Skeletal muscle satellite cell (primary cell): ENCODE measurements around the gene CACNA1S.

ENCODE experiments used
- H3K27me3 ChIP-seq: 2 replicates; pipeline ENCODE4 v1.7.0; 2013; ENCODE audit warnings: low read length; ENCODE audit not compliant: control insufficient read depth, insufficient read depth
- H3K36me3 ChIP-seq: 2 replicates; pipeline ENCODE4 v1.7.0; 2013; ENCODE audit warnings: mild to moderate bottlenecking, control low read depth, low read length; ENCODE audit not compliant: insufficient read depth
- H3K4me1 ChIP-seq: 2 replicates; pipeline ENCODE4 v1.7.0; 2013; ENCODE audit warnings: low read length; ENCODE audit not compliant: control insufficient read depth, insufficient read depth
- H3K4me2 ChIP-seq: 2 replicates; pipeline ENCODE4 v1.7.0; 2013; ENCODE audit warnings: mild to moderate bottlenecking, low read length
- H3K4me3 ChIP-seq: 2 replicates; pipeline ENCODE4 v1.7.0; 2013; ENCODE audit warnings: low read length
- H3K9ac ChIP-seq: 2 replicates; pipeline ENCODE4 v1.7.0; 2013; ENCODE audit warnings: mild to moderate bottlenecking, low read depth, low read length, moderate library complexity
- H3K9me3 ChIP-seq: replicated peaks from 2 replicates; pipeline ENCODE4 v1.7.0; 2013; ENCODE audit warnings: mild to moderate bottlenecking, control low read depth, low read length

The CACNA1S gene

DNA sequence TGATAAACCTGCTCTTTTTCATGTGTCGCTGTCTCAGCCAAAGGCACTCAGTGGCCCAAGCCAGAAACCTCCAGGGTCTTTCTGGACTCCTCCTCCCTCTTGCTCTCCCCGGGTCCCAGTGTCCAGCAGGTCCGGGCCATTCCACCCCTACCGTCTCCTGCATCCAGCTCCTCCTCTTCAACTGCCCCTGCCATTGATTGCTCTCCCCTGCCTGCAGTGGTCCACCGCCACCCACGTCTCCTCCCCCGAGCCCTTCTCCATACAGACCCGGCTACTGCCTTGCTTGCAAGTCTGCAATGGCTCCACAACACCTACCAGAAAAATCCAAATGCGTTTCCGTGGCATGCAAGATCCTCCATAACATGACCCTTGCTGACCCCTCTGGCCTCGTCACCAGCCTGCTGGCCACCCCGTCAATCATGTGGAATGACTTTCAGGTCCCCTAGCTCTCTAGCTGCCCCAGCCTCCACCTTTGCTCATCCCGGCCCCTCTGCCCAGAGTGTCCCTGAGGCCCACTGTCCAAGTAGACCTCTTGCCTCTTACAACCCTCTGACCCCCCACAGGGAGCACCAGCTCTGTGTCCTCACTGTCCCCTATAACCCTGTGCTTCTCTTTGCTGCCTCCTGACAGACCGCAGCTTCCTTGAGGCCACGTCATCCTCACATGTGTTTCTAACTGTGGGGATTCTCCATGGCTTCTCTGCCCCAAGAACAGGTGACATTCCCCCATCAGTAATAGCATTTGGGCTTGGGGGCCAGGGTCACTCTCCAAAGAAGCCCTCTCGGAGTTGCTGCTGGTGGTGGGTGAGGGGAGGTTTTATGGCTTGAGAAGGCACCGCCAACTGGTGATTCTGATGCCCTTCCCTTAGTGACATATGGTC, 15.0 kb downstream of the CACNA1S start:
- no peaks in the 10 kb centered on the region for H3K36me3 ChIP-seq
- no peaks in the 10 kb centered on the region for H3K9me3 ChIP-seq
- no peak overlapping the region for H3K4me2 ChIP-seq
- H3K4me1 ChIP-seq: peaks cover 8% of the 10 kb centered on the region
- H3K27me3 ChIP-seq: peaks cover 63% of the 10 kb centered on the region
- H3K9ac ChIP-seq: no peak overlapping the region
- no peak overlapping the region for H3K4me3 ChIP-seq

DNA sequence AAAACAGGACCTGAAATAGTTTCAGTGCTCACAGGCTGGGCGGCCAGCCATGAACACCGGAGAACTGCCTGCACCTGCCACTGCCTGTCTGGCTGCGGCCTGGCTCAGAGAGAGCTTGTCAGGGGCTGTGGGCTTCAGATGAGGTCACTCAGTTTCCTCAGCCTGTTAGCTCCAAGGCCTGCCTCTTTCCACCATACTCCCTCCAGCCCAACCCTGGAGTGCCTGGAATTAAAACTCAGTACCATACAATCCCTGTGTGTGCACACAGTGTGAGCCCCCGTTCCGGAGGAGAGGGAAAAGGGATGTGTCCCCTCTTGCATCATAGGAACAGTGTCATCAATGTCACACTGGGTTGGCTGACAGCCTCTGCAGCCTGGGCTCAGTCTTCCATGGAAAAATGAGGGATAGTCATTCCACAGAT, 16.2 kb downstream of the CACNA1S start:
- no peak overlapping the region for H3K4me2 ChIP-seq
- peaks cover 72% of the 10 kb centered on the region for H3K27me3 ChIP-seq
- no peaks in the 10 kb centered on the region for H3K9me3 ChIP-seq
- peaks cover 8% of the 10 kb centered on the region for H3K4me1 ChIP-seq
- no peaks in the 10 kb centered on the region for H3K36me3 ChIP-seq
- no peak overlapping the region for H3K4me3 ChIP-seq
- no peak overlapping the region for H3K9ac ChIP-seq

DNA sequence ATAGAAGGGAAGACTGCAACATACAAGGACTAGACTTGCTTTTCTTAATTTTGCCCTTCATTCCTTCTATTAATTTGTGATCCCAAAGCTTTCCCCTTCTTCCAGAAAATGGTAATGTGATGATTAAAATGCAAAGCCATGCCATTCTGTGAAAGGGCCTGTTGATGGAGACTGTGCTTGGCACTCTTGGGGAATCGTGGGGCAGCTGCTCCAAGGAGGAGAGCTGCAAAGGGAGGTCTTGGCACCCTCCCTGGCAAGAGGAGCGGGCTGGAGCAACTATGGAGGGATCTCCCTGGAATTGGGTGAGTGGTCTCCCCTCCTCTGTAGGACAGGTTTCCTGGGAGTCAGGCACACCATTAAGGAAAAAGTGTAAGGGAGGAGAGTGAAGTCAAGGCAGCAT, 16.6 kb downstream of the CACNA1S start:
- Histone ChIP-seq H3K27me3 (peaks cover 73% of the 10 kb centered on the region), H3K4me2 (no peak overlapping the region), H3K9me3 (no peaks in the 10 kb centered on the region), H3K4me1 (peaks cover 8% of the 10 kb centered on the region), H3K4me3 (no peak overlapping the region), H3K36me3 (no peaks in the 10 kb centered on the region), H3K9ac (no peak overlapping the region)

DNA sequence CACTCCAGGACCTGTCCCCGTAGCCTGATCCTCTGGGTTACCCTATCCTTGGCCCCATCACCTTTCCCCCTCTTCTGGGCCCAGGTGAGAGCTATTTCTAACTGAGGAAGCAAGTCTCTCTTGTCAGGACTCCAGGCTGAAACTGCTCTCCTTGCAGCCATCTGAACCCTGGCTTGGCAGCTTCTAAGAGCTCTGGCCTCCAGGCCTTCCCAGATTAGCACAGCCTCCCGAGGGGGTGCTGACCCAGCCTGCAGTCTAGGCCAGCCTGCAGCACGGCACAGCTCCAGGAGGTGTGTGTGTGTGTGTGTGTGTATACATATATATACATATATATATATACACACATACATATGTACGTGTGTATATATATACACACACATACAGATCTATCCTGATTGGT, 17.4 kb downstream of the CACNA1S start:
- Histone ChIP-seq H3K27me3 (peaks cover 73% of the 10 kb centered on the region), H3K4me2 (no peak overlapping the region), H3K4me3 (no peak overlapping the region), H3K9ac (no peak overlapping the region), H3K36me3 (no peaks in the 10 kb centered on the region), H3K4me1 (peaks cover 8% of the 10 kb centered on the region), H3K9me3 (no peaks in the 10 kb centered on the region)

DNA sequence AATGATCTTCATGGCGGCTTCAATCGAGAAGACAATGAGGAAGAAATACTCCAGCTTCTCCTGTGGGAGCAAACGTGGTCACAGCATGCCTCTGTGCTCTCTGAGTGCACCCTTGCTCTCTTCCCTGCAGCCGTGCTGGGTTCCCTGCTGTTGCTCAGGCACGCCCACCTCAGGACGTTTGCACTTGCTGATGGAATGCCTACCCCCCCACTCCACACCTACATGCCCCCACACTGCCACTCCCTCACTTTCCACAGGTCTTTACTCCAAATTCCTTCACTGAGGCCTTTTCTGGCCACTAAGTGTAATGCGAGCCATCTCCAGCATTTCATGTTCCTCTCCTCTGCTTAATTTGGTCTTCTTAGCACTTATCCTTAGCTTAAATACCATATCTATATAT, 18.3 kb downstream of the CACNA1S start:
- H3K36me3 ChIP-seq: no peaks in the 10 kb centered on the region
- no peak overlapping the region for H3K4me3 ChIP-seq
- H3K4me1 ChIP-seq: peaks cover 8% of the 10 kb centered on the region
- no peak overlapping the region for H3K4me2 ChIP-seq
- no peak overlapping the region for H3K9ac ChIP-seq
- no peaks in the 10 kb centered on the region for H3K9me3 ChIP-seq
- peaks cover 73% of the 10 kb centered on the region for H3K27me3 ChIP-seq

DNA sequence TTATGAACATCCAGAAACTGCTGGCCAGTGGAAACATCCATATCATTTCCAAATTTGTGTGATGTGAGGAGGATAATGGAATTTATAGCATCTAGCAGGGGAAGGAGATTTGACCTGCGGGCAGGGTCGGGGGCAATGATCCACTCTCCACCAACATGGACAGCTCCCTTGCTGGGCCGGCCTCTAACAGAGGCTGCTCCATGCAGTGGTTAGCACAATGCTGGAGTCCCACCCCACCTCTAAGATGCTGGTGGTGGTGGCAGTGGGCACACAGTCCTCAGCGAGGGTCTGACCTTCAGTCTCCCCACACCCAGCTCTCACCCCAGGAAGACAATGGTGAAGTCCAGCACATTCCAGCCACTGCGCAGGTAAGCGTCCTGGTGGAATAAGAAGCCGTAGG, 18.7 kb downstream of the CACNA1S start:
- Histone ChIP-seq H3K27me3 (peaks cover 75% of the 10 kb centered on the region), H3K4me2 (no peak overlapping the region), H3K4me1 (peaks cover 8% of the 10 kb centered on the region), H3K36me3 (no peaks in the 10 kb centered on the region), H3K9ac (no peak overlapping the region), H3K9me3 (no peaks in the 10 kb centered on the region), H3K4me3 (no peak overlapping the region)

DNA sequence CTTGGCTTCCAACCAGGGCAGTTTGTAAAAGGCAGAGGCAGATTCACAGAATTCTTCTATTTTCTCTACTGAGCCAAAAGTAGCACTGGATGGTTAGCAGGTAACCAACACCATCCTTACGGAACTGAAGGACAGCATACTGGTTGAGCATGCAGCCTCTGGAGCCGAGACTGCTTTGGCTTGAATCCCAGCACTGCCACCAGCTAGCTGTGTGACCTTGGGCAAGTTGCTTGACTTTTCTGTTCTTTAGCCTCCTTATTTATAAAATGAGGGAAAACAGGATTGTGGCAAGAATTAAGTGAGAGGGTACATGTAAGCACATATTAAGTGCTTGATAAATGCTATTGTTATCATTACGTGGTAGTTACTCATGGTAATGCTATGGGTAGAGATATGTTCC, 19.5 kb downstream of the CACNA1S start:
- H3K4me3 ChIP-seq: no peak overlapping the region
- no peak overlapping the region for H3K9ac ChIP-seq
- H3K4me1 ChIP-seq: peaks cover 8% of the 10 kb centered on the region
- H3K9me3 ChIP-seq: no peaks in the 10 kb centered on the region
- H3K36me3 ChIP-seq: no peaks in the 10 kb centered on the region
- no peak overlapping the region for H3K4me2 ChIP-seq
- peaks cover 73% of the 10 kb centered on the region for H3K27me3 ChIP-seq

DNA sequence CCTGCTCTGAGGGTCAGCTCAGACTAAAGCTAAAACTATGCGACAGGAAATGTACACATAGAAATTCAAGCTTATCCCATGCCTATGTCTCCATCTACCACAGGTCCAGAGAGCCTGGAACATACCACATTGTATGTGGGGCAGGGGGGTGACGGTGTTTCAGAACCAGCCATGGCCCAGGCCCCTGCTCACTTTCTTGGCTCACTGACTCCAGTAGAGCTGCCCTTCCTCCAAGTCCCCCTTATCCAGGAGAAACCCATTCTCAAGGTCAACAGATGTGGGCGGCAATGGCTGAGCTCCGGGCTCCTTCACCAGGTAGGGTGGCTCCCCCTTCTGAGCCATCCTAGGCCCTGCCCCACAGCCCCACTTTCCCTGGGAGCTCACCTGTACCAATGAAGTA, 21.0 kb downstream of the CACNA1S start:
- Histone ChIP-seq H3K4me2 (no peak overlapping the region), H3K4me3 (no peak overlapping the region), H3K4me1 (peaks cover 8% of the 10 kb centered on the region), H3K9me3 (no peaks in the 10 kb centered on the region), H3K36me3 (no peaks in the 10 kb centered on the region), H3K27me3 (peaks cover 66% of the 10 kb centered on the region), H3K9ac (no peak overlapping the region)

DNA sequence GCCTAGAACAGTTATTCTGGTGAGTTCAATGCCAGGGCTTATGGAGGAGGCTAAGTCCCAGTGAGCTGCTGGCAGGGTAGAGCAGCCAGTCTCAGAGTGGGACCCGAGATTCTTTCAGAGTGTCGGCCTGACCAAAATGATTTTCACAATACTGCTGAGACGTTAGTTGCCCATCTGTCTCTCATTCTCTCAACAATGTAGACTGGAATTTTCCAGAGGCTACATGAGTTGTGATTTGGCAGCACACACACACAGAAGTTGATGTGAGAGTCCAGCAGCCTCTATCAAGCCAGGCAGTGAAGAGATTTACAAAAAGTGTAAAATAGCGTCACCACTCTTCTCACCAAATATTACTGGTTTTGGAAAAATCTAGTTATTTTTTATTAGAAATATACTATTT, 21.7 kb downstream of the CACNA1S start:
- no peak overlapping the region for H3K4me2 ChIP-seq
- peaks cover 65% of the 10 kb centered on the region for H3K27me3 ChIP-seq
- peaks cover under 1% of the 10 kb centered on the region for H3K4me1 ChIP-seq
- no peaks in the 10 kb centered on the region for H3K9me3 ChIP-seq
- no peaks in the 10 kb centered on the region for H3K36me3 ChIP-seq
- no peak overlapping the region for H3K4me3 ChIP-seq
- no peak overlapping the region for H3K9ac ChIP-seq

DNA sequence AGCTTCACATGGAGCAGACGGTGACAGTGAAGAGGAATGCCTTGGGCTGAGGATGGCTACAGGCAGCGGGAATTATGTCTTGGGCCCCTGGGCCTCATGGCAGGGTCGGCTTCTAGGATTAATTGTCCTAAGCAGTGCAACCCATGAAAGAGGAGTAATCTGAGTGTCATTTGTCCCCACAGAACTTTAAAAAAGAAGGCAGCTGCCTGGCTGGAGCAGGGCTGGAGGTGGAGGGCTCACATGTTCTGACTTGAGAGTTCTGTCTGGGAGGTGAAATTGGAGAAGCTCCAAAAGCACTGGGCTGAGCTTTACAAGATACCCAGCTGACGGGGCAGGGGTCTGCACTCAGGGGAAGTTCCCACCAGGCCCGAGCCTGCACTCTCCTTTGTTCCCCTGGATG, 22.6 kb downstream of the CACNA1S start:
- H3K9ac ChIP-seq: no peak overlapping the region
- no peaks in the 10 kb centered on the region for H3K4me1 ChIP-seq
- H3K27me3 ChIP-seq: peaks cover 71% of the 10 kb centered on the region

DNA sequence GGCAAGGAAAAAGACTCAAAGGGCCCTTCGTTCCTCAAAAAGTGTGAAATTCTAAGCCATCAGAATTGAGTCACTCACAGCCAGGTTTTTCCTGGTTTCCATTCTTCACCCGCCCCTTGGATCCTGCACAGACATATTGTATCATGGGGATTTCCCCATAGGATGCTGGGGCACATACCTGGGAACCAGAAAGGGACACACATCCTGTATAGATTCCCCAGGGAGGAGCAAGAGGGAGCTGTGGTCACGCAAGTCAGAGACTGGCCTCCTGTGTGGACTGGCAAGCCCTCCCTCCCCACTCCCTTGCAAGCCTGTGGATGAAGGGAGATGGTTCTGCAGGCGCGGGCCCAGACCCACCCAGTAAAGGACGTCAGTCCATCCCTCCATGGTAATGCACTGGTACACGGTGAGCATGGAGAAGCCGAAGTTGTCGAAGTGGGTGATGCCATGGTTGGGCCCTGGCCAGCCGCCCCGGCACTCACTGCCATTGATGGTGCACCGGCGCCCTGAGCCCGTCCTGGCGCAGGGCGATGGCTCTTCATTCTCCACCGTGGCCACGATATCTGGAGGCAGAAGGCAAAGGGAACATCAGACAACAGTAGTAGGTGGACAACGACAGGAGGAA, 23.2 kb downstream of the CACNA1S start:
- Histone ChIP-seq H3K4me2 (no peak overlapping the region), H3K4me1 (no peaks in the 10 kb centered on the region), H3K9me3 (no peaks in the 10 kb centered on the region), H3K9ac (no peak overlapping the region), H3K4me3 (no peak overlapping the region), H3K27me3 (peaks cover 76% of the 10 kb centered on the region), H3K36me3 (no peaks in the 10 kb centered on the region)

More for the DNA sequence above, 22.6 kb downstream of the CACNA1S start:
- no peaks in the 10 kb centered on the region for H3K36me3 ChIP-seq
- no peak overlapping the region for H3K4me3 ChIP-seq
- no peak overlapping the region for H3K4me2 ChIP-seq
- no peaks in the 10 kb centered on the region for H3K9me3 ChIP-seq

DNA sequence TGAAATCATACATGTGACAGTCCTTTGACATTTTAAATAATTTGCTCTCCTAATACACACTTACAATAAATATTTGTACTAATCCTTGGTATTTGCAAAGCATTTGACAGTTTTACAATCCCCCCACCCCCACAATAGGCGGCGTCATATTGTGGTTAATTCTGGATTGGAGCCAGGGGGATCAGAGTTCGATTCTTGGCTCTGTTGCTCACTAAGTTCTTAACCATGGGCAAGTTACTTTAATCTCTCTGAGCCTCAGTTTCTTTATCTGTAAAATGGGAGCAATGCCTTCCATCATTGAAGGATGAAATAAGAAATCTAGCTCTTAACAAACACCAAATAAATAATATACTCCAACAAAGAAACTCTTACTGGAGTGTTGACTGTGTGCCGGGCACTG, 23.8 kb downstream of the CACNA1S start:
- Histone ChIP-seq H3K4me3 (no peak overlapping the region), H3K9me3 (no peaks in the 10 kb centered on the region), H3K4me2 (no peak overlapping the region), H3K27me3 (peaks cover 77% of the 10 kb centered on the region), H3K4me1 (no peaks in the 10 kb centered on the region), H3K36me3 (no peaks in the 10 kb centered on the region), H3K9ac (no peak overlapping the region)
